NCI-H2107 treated with DMSO at 0.1 percent for 48 hours (cell line): ENCODE results near the gene WDR33.
"Not testable (repeated sequence)": the region's sequence is repeated elsewhere in the genome, so short reads cannot be mapped to it uniquely, and the experiment has no call there.

Source experiments
- DNase-seq: peaks from one replicate; lab custom pipeline; 2025; ENCODE audit not compliant: unreplicated experiment; lab: John Stamatoyannopoulos, UW

Gene WDR33

DNA sequence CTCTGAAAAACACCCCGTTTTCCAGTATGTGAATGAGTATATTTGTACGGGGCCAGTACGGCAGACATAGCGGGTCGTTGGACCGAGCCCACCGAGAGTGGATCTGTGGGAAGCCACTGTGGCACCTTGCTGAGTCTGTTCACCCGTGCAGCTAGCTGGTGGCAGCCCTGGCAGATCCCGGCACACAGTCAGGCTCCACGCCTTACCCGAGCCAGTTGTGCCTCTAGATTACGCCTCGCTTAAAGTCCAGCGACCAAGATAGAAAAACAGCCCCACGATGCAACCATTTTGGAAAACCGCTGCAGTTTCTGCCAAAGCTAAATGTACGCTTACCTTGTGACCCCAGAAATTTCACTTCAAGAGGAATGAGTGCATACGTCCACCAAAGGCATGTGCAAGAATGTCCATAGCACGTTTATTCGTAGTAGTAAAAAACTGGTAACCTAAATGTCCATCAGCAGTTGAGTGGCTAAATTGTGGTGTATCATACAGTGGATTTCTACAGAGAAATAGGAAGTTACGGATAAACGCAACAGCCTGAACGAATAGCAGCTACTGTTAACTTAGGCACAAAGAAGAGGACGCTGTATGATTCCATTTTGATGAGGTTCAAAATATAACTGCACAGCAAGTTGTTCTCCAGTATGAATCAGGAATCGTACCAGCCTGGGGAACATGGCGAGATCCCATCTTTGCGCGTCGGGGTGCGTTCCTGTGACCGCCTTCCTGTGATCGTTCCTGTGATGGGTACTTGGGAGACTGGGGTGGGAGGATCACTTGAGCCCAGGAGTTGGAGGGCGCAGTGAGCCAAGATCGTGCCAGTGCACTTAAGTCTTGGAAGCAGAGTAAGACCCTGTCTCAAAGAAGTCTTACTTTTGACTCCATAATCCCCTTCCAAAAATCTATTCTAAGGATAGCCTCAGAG is 688 bp upstream of the WDR33 start:
- no peak for DNase-seq

DNA sequence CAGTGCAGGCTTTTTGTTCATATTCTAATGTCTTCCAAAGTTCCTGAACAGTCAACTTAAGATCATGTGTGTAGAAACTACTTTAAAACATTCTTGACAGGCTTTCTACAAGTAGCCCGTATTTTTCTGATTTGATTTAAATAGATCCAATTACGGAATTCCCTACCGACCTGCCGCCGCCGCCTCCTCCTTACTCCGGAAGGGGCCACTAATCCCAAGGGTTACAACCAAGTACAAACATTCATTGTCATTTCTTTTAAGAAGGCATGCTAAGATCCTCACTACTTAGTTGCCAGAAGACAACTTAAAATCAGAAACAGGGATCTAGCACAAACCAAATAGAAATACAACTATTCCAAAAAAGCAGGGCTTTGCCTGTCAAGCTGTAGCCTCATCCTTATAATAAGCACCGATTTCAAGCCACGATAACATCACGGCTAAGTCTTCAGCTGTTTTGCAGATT is 784 bp downstream of the WDR33 start:
- peak; percentile 4 for DNase-seq

DNA sequence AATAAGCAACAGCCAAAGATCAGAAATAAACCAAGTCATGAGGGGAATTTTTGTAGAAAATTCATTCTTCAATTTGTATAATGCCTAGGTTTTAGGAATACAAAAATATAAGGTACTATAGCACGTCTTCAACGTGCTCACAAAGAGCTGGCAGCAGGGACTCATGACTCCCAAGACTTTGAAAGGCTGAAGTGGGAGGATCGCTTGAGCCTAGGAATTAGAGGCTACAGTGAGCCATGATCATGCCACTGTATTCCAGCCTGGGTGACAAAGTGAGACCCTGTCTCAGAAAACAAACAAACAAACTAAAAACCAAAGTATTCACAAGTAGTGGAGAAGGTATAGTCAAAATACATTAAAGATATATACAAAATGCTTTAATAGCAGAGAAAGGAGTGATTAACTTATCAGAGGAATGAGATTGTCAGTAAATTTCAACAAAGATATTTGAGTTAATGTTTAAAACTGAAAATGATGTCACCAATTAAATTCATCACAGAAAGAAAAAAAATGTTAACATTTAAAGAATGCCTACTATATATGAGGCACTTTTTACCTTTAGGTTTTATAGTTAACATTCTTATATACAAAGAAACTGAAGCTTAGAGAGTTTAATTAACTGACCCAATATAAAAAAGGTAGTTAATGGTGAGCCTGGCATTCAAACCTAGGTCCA is 3.2 kb downstream of the WDR33 start:
- no peak for DNase-seq

DNA sequence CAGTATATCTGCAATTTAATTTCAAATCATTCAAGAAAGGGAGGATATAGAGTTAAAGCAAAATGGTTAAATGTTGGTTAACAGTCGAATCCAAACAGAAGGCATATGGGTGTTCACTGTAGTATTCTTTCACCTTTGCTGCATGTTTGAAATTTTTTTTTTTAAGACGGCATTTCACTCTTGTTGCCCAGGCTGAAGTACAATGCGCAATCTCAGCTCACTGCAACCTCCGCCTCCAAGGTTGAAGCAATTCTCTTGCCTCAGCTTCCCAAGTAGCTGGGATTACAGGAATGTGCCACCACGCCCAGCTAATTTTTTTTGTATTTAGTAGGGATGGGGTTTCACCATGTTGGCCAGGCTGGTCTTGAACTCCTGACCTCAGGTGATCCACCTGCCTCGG is 4.1 kb downstream of the WDR33 start:
- not testable (repeated sequence) for DNase-seq

DNA sequence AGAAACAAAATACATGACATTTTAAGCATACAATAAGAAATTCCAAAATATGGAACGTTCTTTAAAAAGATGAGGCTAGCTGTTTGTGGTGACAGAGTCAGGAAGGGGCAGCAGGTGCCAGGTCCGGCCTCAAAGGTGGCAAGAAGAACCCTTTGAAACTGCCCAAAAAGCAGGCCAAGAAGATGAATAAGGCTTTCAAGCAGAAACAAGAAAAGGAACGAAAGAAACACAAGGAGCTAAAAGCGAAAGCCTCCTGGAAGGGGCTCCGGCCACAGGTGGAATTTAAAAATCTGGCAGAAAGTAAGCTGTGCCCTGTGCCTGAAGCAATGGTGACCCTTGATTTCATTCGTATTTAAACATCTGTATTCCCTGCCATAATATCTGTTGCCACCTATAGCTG is 5.5 kb downstream of the WDR33 start:
- DNase-seq, result no peak

DNA sequence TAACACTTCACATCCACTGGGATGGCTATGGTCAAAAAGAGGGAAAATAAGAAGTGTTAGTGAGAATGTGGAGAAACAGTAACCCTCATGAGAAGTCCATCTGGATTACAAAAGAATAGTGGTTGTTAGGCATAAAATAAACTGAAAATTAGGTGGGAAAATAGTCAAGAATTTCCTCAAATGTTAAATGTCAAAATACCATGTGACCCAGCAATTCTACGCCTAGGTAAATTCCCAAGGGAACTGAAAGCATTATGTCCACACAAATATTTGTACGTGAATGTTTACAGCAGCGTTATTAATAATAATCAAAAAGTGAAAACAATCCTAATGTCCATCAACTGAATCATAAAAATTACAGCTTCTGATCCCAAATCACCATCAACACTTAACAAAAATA is 11.0 kb downstream of the WDR33 start:
- DNase-seq, result no peak

DNA sequence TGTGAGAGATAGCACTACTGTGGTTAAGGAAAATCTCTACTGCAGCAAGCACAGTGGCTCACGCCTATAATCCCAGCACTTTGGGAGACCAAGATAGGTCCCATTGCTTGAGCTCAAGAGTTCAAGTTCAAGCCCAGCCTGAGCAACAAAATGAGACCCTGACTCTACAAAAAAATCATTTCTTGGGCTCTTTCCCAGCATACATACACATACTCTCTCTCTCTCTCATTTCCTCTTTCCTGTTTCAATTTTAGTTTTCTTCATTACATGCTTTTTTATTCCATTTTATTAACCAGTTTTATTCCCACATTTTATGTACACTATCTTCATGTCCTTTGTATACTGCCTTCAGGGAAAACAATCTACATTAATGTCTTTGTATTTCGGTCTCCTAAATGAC is 14.6 kb downstream of the WDR33 start:
- no peak for DNase-seq

DNA sequence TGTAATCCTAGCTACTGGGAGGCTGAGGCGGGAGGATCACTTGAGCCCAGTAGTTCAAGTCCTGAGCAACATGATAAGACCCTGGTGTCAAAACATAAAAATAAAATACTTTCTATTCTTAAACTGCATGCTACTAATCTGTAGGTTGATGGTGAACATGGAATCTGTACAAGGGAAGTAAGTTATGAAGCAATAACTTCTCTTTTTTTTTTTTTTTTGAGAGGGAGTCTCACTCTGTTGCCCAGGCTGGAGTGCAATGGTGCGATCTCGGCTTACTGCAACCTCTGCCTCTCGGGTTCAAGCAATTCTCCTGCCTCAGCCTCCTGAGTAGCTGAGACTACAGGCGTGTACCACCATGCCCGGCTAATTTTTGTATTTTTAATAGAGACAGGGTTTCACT is 16.1 kb downstream of the WDR33 start:
- DNase-seq, result not testable (repeated sequence)

DNA sequence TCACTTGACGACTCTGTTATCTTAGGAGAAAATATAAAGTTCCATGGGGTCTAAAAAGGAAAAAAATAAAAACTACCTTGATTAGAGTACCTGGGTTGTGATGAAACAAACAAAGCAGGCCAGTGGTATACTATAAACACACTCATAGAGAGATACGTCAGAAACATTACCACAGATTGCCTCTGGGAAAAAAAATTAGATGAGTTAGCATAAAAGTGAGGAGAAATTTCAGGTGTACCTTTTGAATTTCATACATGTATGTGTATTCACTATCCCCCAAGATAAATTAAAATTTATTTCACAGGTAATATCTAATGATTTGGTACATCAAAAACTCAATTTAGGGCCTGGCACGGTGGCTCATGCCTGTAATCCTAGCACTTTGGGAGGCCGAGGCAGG is 18.2 kb downstream of the WDR33 start:
- DNase-seq, result no peak

DNA sequence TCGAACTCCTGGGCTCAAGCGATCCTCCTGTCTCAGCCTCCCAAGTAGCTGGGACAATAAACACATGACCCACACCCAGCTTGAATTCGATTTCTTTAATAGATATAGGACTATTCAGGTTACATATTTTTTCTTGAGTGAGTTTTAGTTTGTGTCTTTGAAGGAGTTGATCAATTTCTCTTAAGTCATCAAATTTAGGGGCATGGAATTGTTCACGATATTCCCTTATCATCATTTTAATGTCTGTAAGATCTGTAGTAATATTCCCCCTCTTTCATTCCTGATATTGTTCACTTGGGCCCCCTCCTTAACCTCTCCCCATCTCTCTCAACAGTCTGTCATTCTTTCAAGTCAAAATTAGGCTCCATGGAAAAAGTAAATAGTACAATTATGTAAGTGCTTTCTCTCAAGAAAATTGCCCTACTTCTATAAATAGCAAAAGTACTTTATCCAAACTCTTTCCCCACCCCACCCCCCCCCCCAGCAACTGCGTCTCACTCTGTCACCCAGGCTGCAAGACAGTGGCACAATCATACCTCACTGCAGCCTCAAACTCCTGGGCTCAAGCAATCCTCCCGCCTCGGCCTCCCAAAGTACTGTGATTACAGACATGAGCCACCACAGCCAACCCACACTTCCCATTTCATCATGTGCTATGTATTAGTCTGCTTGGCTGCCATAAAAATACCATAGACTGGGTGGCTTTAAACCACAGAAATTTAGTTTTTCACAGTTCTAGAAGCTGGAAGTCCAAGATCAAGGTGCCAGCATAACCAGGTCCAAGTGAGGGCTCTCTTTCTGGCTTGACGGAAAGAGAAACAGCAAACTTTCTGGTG is 20.1 kb downstream of the WDR33 start:
- no peak for DNase-seq

DNA sequence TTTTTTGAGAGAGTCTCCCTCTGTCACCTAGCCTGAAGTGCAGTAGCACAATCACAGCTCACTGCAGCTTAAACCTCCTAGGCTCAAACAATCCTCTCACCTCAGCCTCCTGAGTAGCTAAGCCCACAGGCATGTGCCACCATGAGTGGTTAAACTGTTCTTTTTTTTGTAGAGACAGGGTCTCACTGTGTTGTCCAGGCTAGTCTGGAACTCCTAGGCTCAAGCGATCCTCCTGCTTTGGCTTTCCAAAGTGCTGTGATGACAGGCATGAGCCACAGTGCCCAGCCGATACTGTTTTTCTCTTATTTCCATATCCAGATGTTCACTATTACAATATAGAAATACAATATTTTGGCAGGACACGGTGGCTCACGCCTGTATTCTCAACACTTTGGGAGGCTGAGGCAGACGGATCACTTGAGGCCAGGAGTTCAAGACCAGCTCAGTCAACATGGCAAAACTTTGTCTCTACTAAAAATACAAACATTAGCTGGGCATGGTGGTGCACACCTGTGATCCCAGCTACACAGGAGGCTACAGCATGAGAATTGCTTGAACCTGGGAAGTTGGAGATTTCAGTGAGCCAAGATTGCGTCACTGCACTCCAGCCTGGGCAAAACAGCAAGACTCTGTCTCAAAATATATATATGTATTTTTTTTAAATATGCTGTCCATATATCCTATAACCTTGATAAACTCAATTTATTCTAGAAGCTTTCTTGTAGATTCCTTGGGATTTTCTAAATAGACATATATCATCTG is 24.7 kb downstream of the WDR33 start:
- no peak for DNase-seq

DNA sequence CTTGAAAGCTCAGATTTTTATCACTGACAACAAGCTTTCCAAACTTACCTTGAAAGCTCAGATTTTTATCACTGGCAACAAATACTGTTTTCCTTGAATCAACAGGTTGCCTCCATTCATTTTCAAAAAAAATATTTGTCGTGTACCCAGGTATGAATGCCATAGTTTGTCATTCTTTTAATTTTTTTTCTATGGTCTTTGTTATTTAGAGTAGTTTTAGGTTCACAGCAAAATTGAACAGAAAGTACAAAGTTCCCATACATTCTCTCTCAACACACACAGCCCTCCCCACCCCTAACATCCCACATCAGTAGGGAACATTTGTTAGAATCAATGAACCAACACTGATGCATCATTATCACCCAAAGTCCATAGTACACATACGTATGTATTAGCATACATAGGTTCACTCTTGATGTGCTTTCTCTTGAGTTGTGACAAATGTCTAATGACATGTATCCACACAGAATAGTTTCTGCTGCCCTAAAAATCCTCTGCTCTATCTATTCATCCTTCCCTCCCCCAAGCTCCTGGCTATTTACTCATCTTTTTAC is 25.9 kb downstream of the WDR33 start:
- no peak for DNase-seq

DNA sequence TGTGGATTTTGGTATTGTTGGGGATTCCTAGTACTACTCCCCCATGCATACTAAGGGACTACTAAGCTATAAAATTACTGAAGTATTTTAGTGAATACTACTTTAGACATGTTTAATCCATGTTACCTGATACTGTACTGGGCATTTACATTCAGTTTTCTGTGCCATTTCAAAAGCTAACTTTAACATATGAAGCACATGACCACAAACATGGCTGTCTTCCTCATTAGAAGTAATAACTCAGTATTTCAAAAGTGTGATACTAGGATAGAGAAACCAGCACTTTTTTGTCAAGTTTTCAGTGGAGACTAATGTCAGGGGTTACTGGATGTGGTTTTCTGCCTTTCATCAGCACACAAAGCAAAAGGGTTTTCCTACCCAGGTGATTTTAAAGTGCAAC is 27.9 kb downstream of the WDR33 start:
- DNase-seq, result no peak

DNA sequence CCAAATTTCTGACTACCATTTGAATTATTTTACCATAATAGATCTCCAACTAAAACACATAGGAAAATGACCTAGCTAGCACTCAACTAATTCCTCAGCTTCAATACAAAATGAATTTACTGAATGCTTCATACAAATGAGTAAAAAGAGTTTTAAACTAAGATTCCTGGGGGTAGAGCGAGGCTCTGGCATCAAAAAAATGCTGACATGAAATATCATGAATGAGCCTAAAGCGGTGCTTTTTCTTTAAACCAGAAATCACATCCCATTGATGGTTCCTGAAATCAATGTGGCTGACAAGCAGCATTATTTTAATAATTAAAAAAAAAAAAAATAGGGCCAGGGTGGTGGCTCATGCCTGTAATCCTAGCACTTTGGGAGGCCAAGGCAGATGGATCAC is 32.1 kb downstream of the WDR33 start:
- DNase-seq, result no peak

DNA sequence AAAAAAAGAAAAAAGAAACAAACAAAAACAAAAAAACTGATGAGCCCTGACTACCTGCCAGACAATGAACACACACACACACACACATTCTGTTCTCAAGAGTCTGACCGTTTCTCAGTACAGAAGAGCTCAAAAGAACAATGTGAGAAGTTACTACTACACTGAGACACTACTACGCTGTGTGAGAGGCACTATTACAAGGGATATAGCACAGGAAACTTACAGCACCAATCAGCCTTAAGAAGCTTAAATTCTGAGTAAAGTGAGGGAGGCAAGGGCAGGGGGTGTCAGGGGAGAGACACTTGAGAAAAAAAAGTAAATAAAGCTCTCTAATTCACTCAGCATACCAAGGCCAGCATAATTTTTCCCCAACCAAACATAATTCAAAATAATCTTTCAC is 32.5 kb downstream of the WDR33 start:
- DNase-seq, result no peak

DNA sequence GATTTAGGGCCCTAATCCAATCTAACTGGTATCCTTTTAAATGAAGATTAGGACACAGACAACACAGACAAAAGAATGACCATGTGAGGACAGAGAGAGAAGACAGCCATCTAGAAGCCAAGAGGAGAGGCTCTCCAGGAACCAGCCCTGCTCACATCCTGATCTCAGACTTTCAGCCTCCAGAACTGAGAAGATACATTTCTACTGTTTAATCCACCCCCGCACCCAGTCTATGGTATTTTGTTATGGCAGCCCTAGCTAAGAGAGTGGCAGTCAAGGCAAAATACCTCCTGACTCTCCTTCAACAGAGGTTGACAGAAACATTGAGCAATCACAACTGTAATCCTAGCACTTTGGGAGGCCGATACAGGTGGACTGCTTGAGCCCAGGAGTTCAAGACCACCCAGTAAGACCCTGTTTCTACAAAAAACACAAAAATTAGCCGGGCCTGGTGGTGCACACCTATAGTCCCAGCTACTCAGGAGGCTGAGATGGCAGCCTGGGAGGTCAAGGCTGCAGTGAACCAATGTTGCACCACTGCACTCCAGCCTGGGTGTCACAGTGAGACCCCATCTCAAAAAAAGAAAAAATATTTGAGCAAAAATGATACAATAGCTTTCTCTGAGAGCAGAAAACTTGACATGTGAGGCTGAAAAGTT is 34.7 kb downstream of the WDR33 start:
- no peak for DNase-seq

DNA sequence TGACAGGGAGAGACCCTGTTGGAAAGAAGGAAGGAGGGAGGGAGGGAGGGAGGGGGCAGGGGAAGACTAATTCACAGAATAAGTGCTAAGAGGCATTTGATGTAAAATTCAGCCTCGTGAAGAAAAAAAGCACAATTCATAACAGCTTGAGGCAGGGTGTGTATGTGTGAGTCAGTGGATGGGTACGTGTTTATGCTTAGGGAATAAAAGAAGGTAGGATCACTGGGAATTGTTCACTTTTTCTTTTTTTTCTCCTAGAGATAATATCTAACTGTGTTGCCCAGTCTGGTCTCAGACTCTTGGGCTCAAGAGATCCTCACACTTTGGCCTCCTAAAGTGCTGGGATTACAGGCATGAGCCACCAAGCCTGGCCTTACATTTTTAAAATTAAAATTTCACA is 39.2 kb downstream of the WDR33 start:
- no peak for DNase-seq

DNA sequence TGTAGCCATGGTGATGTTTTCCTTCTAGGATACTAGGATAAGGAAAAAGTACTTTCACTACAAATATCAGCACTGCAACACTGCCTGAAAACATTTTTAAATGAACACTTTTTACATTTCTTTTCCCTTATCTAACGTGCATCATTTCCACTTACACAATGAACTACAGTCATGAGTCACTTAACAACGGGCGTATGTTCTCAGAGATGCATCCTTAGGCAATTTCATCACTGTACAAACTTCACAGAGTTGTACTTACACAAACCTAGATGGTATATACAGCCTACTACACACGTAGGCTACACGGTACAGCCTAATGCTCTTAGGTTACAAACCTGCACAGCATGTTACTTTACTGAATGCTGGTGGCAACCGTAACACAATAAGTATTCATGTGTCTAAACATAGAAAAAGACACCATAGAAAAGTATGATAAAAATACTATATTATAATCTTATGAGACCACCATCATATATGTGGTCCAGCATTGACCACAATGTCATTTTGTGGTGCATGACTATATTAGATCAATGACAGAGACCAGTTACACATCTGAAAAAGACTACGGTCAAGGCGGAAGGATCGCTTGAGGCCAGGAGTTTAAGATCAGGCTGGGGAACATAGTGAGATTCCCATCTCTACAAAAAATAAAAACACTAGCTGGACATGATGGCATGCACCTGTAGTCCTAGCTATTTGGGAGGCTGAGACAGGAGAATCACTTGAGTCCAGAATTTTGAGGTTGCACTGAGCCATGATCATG is 39.8 kb downstream of the WDR33 start:
- DNase-seq, result no peak

DNA sequence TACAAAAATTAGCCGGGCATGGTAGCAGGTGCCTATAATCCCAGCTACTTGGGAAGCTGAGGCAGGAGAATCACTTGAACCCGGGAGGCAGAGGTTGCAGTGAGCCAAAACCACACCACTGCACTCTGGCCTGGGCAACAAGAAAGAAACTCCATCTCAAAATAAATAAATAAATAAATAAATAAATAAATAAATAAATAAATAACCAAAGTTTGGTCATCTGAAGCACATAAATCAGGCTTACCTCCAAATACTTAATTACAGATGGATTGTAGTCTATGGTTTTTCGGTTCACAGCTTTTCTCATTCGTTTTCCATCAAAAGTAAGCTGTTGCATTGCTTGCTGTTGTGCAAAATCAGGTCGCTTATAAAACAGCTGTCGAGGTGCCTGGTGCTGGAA is 40.4 kb downstream of the WDR33 start:
- DNase-seq, result not testable (repeated sequence)
